Measurements from ENCODE around the gene PKMYT1.
A peak's percentile ranks its signal among the peaks of the same experiment; 100 is the strongest.
"Not testable (repeated sequence)": the region's sequence is repeated elsewhere in the genome, so short reads cannot be mapped to it uniquely, and the experiment has no call there.

PKMYT1 gene

GRCh38 chr16:2933701-2934100 is 46.5 kb downstream of the PKMYT1 start:
- DNase-seq (ENCODE audit: low read depth in 2 of 2): no peak

- DNase-seq (ENCODE audit: low read depth in 2 of 2): no peak
These were observed 47.1 kb downstream of the PKMYT1 start for GRCh38 chr16:2933136-2933535.

- not testable (repeated sequence) for DNase-seq (ENCODE audit: low read depth in 2 of 2)
These were observed 48.9 kb downstream of the PKMYT1 start for GRCh38 chr16:2931231-2931914.

- DNase-seq (ENCODE audit: low read depth in 2 of 2): no peak
These were observed 50.0 kb downstream of the PKMYT1 start for GRCh38 chr16:2930236-2930635.

GRCh38 chr16:2929693-2930092 is 50.6 kb downstream of the PKMYT1 start:
- no peak for DNase-seq (ENCODE audit: low read depth in 2 of 2)

- no peak for DNase-seq (ENCODE audit: low read depth in 2 of 2)
These were observed 51.5 kb downstream of the PKMYT1 start for GRCh38 chr16:2928796-2929195.

- DNase-seq (ENCODE audit: low read depth in 2 of 2): not testable (repeated sequence)
These were observed 52.1 kb downstream of the PKMYT1 start for GRCh38 chr16:2928151-2928550.

- DNase-seq (ENCODE audit: low read depth in 2 of 2): peak; percentile 73 to 82
These were observed 53.1 kb downstream of the PKMYT1 start for GRCh38 chr16:2927010-2927646.

- DNase-seq (ENCODE audit: low read depth in 2 of 2): no peak
These were observed 53.6 kb downstream of the PKMYT1 start for GRCh38 chr16:2926650-2926999.

- DNase-seq (ENCODE audit: low read depth in 2 of 2): no peak
These were observed 54.1 kb downstream of the PKMYT1 start for GRCh38 chr16:2925951-2926649.

GRCh38 chr16:2924901-2925755 is 55.1 kb downstream of the PKMYT1 start:
- no peak for DNase-seq (ENCODE audit: low read depth in 2 of 2)

GRCh38 chr16:2923481-2923880 is 56.8 kb downstream of the PKMYT1 start:
- DNase-seq (ENCODE audit: low read depth in 2 of 2): no peak

Measured in stimulated activated CD8-positive, alpha-beta memory T cell treated with anti-CD3 and anti-CD28 coated beads, Interleukin-7, amount 100 ng/mL, for 4 hours (primary cell).